HFF-Myc (cell line): ENCODE results near the gene OR10A2.

Experiments used
- DNase-seq: peaks from one replicate; pipeline ENCODE4 v3.0.0-alpha.2; 2011; ENCODE audit warnings: low read depth; ENCODE audit errors: extremely low read depth
- H3K4me3 ChIP-seq: replicated peaks from 2 replicates; pipeline ENCODE4 v1.5.1; 2011; ENCODE audit warnings: low read depth, mild to moderate bottlenecking, control low read depth, low read length
- CTCF ChIP-seq: IDR thresholded peaks from 2 replicates; pipeline ENCODE4 v1.5.1; 2012; ENCODE audit warnings: mild to moderate bottlenecking, low read depth, low read length, control low read depth; ENCODE audit errors: missing control alignments

Gene OR10A2

GRCh38 chr11:6862961-6863360 lies at the start of gene OR10A2:
TSS of gene OR10A2 (plus strand) at chr11:6863057. CDS start at chr11:6869755, 6,698 bp downstream.
- peak; percentile 22 for DNase-seq
- no peak for TF ChIP-seq CTCF
- H3K4me3 ChIP-seq = no peak within 1 kb of the TSS

DNA sequence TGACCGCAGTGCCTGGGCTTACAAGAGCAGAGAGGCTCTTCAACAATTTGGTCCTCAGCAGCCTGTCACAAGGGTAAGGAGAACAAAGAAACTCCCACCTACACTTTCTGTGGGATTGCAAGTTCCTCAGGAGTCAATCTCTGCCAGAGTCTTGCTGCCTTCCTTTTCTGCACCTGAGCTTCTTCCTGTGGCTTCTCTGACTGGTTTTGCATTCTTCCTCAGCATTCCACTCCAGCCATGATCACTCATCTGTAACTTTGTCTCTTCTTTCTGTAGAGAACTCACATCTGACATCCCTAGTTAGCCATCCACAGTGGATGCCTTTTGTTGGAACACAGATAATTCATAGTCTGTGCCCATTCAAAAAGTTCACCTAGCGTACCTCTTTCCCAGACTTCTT lies 49.2 kb upstream of the OR10A2 start:
- no peak for TF ChIP-seq CTCF
- H3K4me3 ChIP-seq = no peak overlapping the region
- DNase-seq = no peak

GRCh38 chr11:6817694-6818093 lies 45.2 kb upstream of the OR10A2 start:
- H3K4me3 ChIP-seq = no peak overlapping the region
- no peak for TF ChIP-seq CTCF
- no peak for DNase-seq

- no peak for DNase-seq
Observed at GRCh38 chr11:6818967-6819366, 43.9 kb upstream of the OR10A2 start.

GRCh38 chr11:6824136-6824823 lies 38.6 kb upstream of the OR10A2 start:
- no peak for TF ChIP-seq CTCF
- no peak for DNase-seq
- no peak overlapping the region for H3K4me3 ChIP-seq

More at GRCh38 chr11:6818967-6819366, 43.9 kb upstream of the OR10A2 start:
- TF ChIP-seq CTCF = no peak
- H3K4me3 ChIP-seq = no peak overlapping the region

DNA sequence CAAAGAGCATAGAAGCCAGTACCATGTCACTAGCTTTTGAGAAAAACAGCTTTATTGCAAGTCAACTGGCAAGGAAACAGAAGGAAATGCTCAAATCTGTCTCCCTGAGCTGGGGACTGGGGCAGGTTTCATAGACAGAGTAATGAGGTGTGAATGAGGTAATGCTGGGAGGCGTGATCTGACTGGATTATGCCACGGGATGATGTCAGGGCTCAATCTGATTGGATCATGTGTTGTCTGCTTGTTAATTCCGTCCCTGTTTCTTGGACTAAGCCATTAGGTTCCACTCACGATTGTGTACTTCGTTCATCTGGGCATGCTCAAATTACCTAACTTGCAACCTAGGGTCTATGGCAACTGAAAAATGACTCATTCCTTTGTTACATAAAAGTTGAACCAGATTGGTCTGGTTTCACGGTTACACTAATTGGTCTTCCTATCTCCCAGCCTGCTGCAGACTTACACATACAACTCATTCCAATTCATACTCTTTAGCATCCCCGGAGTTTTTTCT lies 37.6 kb upstream of the OR10A2 start:
- no peak for DNase-seq
- no peak overlapping the region for H3K4me3 ChIP-seq
- TF ChIP-seq CTCF = no peak
